Vagina (tissue), 2 donors: ENCODE results near the gene COX6B1. TPM values are rescaled to one million over a fixed set of nuclear protein-coding genes. Genes with fewer than 3 reads are reported as not detected.
"Not testable (repeated sequence)": the region's sequence is repeated elsewhere in the genome, so short reads cannot be mapped to it uniquely, and the experiment has no call there.

ENCODE experiments used
- DNase-seq, 2 donors: peaks; one replicate each; pipeline ENCODE4 v3.0.0-alpha.2; 2017; ENCODE audit errors: extremely low spot score in 2 of 2
- H3K27ac ChIP-seq: fragments of 200-600 bp; sonication (generic); one replicate; pipeline ENCODE4 v1.5.1; 2019
- H3K27me3 ChIP-seq: fragments of 200-600 bp; sonication (generic); one replicate; pipeline ENCODE4 v1.5.1; 2019
- H3K36me3 ChIP-seq, 2 donors: fragments of 200-600 bp; sonication (generic); one replicate each; pipeline ENCODE4 v1.5.1; 2017 to 2019
- H3K4me1 ChIP-seq: fragments of 200-600 bp; sonication (generic); one replicate; pipeline ENCODE4 v1.5.1; 2019
- H3K4me3 ChIP-seq, 2 donors: fragments of 200-600 bp; sonication (generic); 1 replicate in 1 of 2; 2 replicates in 1 of 2; pipeline ENCODE4 v1.5.1; 2016 to 2019
- H3K9me3 ChIP-seq: fragments of 200-600 bp; sonication (generic); one replicate; pipeline ENCODE4 v1.5.1; 2019
- POLR2A ChIP-seq, 2 donors: fragments of 450-650 bp; IDR thresholded peaks; one replicate each; pipeline ENCODE4 v1.6.1; 2017; ENCODE audit warnings: antibody characterized with exemption in 2 of 2, mild to moderate bottlenecking in 2 of 2, moderate library complexity in 2 of 2
- POLR2AphosphoS5 ChIP-seq, 2 donors: sonication (generic); formaldehyde crosslinking; IDR thresholded peaks; one replicate each; pipeline ENCODE4 v1.9.0; 2017; ENCODE audit warnings: antibody characterized with exemption in 2 of 2, mild to moderate bottlenecking in 2 of 2, low read depth in 1 of 2; ENCODE audit not compliant: insufficient read depth in 1 of 2
- intact Hi-C: fragments of 100-400 bp; cut with DNase I; formaldehyde crosslinking; loops from one replicate; pipeline ENCODE4 v1.15.1; 2023
- total RNA-seq: library from RNA; depleted of rRNA; stranded (reverse); fragments of >200 nt; gene quantifications from one replicate; pipeline ENCODE4 v1.2.3, GENCODE V29; 2016
- TF ChIP-seq, protein P1 (sequence below), 3 experiments: fragments of 450-650 bp in 2 of 3; fragments of 200-600 bp in 1 of 3; sonication (generic) in 1 of 3; IDR thresholded peaks; one replicate each; pipeline ENCODE4 v1.5.1; 2017 to 2019; ENCODE audit warnings: antibody characterized with exemption in 3 of 3, mild to moderate bottlenecking in 2 of 3, moderate library complexity in 2 of 3

The COX6B1 gene, protein sequence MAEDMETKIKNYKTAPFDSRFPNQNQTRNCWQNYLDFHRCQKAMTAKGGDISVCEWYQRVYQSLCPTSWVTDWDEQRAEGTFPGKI
- 265 TPM for total RNA-seq

DNA sequence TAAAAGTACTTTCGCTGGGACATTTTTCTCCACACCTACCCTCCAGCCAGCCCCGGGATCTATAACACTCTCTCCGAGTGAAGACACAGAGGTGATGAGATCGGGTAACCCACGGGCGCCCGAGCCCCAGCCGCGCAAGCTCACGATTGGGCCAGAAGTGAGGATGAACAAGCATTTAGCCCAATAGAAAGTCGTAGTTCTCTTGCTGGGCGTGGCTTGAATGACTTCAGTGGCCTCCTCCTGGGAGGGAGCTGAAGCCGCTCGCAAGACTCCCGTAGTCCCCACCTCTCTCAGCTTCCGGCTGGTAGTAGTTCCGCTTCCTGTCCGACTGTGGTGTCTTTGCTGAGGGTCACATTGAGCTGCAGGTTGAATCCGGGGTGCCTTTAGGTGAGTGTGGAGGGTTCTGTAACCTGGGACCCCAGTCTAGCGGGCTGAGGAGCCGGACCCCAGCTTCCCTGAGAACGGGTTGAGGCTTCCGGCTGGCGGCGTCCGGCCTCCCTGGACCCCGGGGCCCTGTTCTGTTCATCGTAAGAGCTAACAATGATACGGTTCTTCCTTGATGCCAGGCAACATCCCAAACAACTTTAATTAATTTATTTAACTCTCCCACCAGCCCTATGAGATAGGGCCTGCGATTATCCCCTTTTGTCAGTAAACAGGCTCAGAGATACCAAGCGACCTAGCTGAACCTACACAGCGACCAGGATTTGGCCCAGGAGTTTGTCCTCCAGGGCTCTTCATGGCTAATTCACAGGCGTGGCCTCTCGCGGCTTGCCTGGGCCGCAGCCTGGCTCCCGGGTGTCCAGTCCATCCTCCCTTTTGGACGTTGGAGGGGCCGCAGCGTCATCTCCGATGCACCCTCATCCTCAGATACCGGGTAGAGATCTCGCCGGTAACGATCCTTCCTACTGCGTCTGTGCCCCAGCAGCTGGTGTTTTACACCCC is at the start of gene COX6B1:
COX6B1 (plus strand) TSS at position 307 of the 945 bp plus-strand sequence. CDS start 2,921 bp downstream, outside the sequence.
- intact Hi-C loops = no loop called here
- DNase-seq = peak in 1 of 2 donors; percentile 98
- Histone ChIP-seq H3K4me1 (peaks cover 45% of the 10 kb centered on the region), H3K27me3 (no peaks in the 10 kb centered on the region), H3K36me3 (peaks cover 0 to 22% of the 10 kb centered on the region in 2 donors), H3K4me3 (peak within 1 kb of the TSS; percentile 62 to 89), H3K9me3 (no peaks in the 10 kb centered on the region), H3K27ac (peak within 1 kb of the TSS; percentile 73)
- TF ChIP-seq, protein P1, sequence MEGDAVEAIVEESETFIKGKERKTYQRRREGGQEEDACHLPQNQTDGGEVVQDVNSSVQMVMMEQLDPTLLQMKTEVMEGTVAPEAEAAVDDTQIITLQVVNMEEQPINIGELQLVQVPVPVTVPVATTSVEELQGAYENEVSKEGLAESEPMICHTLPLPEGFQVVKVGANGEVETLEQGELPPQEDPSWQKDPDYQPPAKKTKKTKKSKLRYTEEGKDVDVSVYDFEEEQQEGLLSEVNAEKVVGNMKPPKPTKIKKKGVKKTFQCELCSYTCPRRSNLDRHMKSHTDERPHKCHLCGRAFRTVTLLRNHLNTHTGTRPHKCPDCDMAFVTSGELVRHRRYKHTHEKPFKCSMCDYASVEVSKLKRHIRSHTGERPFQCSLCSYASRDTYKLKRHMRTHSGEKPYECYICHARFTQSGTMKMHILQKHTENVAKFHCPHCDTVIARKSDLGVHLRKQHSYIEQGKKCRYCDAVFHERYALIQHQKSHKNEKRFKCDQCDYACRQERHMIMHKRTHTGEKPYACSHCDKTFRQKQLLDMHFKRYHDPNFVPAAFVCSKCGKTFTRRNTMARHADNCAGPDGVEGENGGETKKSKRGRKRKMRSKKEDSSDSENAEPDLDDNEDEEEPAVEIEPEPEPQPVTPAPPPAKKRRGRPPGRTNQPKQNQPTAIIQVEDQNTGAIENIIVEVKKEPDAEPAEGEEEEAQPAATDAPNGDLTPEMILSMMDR (IDR thresholded peaks at IDR 0.05) = no peak
- TF ChIP-seq POLR2AphosphoS5 (IDR thresholded peaks at IDR 0.05; ENCODE audit: insufficient read depth in 1 of 2, low read depth in 1 of 2) (peak; percentile 82 to 94), POLR2A (IDR thresholded peaks at IDR 0.05) (peak in 1 of 2 donors; percentile 19)

DNA sequence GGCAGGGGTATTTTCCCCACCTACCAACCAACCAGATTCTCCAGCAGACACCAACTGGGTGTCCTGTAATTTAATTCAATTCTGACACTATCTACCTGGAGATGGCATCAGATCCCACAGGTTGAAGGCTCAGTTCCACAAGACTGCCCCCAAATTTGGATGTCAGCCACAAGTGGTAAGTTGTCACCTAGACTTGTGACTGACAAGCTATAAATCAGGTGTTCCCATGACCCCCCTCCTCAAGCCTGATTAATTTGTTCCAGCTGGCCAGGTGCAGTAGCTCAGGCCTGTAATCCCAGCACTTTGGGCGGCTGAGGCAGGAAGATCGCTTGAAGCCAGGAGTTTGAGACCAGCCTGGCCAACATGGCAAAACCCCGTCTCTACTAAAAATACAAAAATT is 46.2 kb upstream of the COX6B1 start:
- Histone ChIP-seq H3K9me3 (no peaks in the 10 kb centered on the region), H3K36me3 (no peaks in the 10 kb centered on the region), H3K27ac (no peak overlapping the region), H3K4me3 (no peak overlapping the region), H3K4me1 (no peaks in the 10 kb centered on the region), H3K27me3 (no peaks in the 10 kb centered on the region)
- no peak for DNase-seq
- intact Hi-C loops = no loop called here
- TF ChIP-seq POLR2AphosphoS5 (IDR thresholded peaks at IDR 0.05; ENCODE audit: insufficient read depth in 1 of 2, low read depth in 1 of 2) = no peak
- TF ChIP-seq, protein P1 (IDR thresholded peaks at IDR 0.05) = no peak
- no peak for TF ChIP-seq POLR2A (IDR thresholded peaks at IDR 0.05)

DNA sequence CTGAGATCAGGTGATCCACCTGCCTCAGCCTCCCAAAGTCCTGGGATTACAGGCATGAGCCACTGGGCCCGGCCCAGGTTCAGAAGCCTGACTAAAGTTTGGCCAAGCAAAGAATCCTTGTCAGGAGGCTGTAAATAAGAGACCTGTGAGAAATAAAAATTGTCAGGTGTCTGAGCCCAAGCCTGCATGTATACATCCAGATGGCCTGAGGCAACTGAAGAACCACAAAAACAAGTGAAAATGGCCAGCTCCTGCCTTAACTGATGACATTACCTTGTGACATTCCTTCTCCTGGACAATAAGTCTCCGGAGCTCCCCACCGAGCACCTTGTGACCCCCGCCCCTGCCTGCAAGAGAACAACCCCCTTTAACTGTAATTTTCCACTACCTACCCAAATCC is 43.7 kb upstream of the COX6B1 start:
- H3K9me3 ChIP-seq, DNase-seq, H3K4me3 ChIP-seq, H3K27me3 ChIP-seq, H3K36me3 ChIP-seq, intact Hi-C loops, H3K4me1 ChIP-seq, H3K27ac ChIP-seq: not testable (repeated sequence)

DNA sequence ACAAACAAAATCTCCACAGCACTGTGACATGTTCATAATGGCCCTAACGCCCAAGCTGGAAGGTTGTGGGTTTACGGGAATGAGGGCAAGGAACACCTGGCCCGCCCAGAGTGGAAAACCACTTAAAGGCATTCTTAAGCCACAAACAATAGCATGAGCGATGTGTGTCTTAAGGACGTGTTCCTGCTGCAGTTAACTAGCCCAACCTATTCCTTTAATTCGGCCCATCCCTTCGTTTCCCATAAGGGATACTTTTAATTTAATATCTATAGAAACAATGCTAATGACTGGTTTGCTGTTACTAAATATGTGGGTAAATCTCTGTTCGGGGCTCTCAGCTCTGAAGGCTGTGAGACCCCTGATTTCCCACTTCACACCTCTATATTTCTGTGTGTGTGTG is 41.0 kb upstream of the COX6B1 start:
- intact Hi-C loops, H3K27ac ChIP-seq, H3K9me3 ChIP-seq, DNase-seq, H3K4me1 ChIP-seq, H3K27me3 ChIP-seq, H3K36me3 ChIP-seq, H3K4me3 ChIP-seq: not testable (repeated sequence)

DNA sequence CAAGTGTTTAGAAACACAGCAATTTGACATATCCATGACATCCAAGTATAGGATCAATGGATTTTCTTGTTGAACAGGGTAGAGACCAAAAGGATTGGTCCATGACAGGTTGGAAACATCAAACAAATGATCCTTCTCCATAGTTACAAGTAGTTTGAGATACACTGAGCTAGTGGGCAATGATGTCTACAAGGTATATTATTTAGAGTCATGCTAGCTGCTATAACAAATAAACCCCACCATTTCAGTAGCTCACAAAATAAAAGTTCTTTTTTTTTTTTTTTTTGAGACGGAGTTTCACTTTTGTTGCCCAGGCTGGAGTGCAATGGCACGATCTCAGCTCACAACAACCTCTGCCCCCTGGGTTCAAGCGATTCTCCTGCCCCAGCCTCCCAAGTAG is 40.5 kb upstream of the COX6B1 start:
- Histone ChIP-seq H3K27me3 (no peaks in the 10 kb centered on the region), H3K4me1 (peaks cover 7% of the 10 kb centered on the region), H3K9me3 (peaks cover 3% of the 10 kb centered on the region), H3K36me3 (no peaks in the 10 kb centered on the region), H3K27ac (no peak overlapping the region), H3K4me3 (no peak overlapping the region)
- TF ChIP-seq POLR2A (IDR thresholded peaks at IDR 0.05) (no peak), POLR2AphosphoS5 (IDR thresholded peaks at IDR 0.05; ENCODE audit: insufficient read depth in 1 of 2, low read depth in 1 of 2) (no peak)
- TF ChIP-seq, protein P1 (IDR thresholded peaks at IDR 0.05) = no peak
- intact Hi-C loops = no loop called here
- no peak for DNase-seq

DNA sequence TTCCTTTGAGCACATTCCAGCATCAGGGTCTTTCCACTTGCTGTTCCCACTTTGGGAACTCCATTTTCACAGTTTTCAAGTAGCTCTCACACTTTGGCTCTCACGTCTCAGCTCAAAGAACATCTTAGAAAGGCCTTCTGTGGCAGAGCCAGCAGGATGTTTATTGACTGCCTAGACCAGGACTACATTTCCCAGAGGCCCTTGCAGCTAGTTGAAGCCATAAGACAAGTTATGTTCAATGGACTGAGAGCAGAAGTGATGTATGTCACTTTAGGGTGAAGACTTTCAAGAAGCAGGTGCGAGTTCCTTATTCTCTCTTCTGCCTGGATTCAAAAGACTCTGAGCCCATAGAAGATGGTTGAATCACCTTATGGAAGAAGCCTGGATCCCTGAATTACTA is 39.9 kb upstream of the COX6B1 start:
- TF ChIP-seq, protein P1 (IDR thresholded peaks at IDR 0.05) = no peak
- no peak for TF ChIP-seq POLR2A (IDR thresholded peaks at IDR 0.05)
- TF ChIP-seq POLR2AphosphoS5 (IDR thresholded peaks at IDR 0.05; ENCODE audit: insufficient read depth in 1 of 2, low read depth in 1 of 2) = no peak
- no peak overlapping the region for H3K27ac ChIP-seq
- peaks cover 13% of the 10 kb centered on the region for H3K4me1 ChIP-seq
- no peak overlapping the region for H3K4me3 ChIP-seq
- peaks cover 3% of the 10 kb centered on the region for H3K9me3 ChIP-seq
- H3K27me3 ChIP-seq = no peaks in the 10 kb centered on the region
- H3K36me3 ChIP-seq = no peaks in the 10 kb centered on the region
- intact Hi-C loops = no loop called here
- DNase-seq = no peak
